GM18870 (cell line): ENCODE results near the gene KIZ.

Experiments
- ATAC-seq: cut with Tn5 transposase; IDR thresholded peaks from one replicate; pipeline ENCODE4 v1.9.1; 2021; ENCODE audit warnings: moderate library complexity; ENCODE audit not compliant: unreplicated experiment

Gene KIZ

DNA sequence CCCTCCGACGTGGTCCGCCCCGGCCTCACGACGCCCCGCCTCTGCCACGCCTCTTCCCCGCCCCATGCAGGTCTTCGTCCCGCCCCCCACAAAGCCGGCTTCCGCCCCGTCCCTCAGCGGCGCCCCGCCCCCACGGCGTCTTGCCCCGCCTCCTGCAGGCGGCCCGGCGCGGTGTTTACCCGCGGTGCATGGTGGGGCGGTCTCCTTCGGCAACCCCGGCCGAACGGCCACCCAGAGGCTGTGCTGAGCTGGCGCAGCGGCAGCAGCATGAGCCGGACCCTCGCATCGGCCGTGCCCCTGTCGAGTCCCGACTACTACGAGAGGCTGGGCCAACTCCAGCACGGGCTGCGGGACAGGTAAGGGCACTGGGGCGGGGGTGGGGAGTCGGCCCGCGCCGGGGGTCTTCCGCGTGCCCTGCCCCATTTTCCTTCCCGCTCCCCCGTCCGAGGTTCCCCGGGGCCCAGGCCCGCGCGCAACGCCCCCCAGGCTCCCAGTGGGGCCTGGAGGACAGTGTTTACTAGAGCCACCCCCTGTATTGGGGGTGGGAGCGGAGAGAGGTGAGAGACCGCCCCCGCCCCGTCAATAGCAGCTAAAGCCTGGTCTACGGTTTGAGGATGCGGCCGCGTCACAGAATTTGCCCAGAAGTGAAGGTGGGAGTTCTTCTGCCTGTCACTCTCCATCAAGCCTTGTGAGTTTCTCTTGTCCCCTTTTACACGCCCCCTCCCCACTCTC, at the start of gene KIZ:
TSS of gene KIZ (plus strand) at position 234 of the 732 bp plus-strand sequence. CDS start at position 268, 34 bp downstream.
- peak; percentile 77 for ATAC-seq

DNA sequence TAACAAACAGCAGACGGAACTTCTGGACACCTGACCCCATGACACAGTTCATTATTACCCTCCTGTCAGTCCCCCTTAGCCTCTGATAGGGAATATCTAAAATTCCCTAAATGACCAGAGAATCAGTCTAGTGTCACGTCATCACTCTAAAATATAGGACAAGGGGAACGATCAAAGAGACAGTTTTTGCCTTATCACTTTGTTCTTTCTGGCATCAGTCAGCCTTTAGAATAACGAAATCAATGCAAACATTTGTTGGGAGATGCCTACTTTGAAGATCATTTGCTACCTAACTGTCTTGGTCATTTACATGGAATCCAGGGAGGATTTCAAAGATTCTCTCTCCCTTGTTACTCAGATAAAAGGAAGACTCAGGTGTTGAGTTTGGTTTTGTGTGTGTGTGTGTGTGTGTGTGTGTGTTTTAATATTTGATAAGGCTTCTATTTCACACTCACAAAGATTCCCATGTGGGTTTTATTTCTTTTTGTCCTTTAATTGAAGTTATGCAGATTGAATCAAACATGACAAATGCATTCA, 48.0 kb upstream of the KIZ start:
- no peak for ATAC-seq

GRCh38 chr20:21082584-21082983, 43.3 kb upstream of the KIZ start:
- no peak for ATAC-seq

DNA sequence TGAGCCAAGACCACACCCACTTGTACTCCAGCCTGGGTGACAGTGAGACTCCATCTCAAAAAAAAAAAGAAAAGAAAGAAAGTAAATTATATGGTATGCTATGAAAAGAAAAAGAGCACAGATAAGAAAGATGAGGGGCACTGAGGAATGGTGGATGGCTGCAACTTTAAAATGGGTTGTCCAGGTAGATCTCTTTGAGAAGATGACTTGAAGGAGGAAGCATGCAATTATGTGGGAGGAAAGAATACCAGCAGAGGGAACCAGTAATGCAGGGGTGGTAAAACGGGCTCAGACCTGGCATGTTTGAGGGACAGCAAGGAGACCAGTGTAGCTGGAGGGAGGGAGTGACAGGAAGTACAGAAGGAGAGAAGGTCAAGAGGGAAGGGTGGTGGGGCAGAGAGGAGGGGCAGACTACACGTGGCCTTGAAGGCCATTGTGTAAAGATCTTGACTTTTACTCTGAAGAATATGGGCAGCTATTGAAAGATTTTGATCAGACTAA, 42.0 kb upstream of the KIZ start:
- ATAC-seq = no peak

- ATAC-seq = no peak
Measured at GRCh38 chr20:21087862-21088540, 37.9 kb upstream of the KIZ start.

GRCh38 chr20:21089391-21089790, 36.5 kb upstream of the KIZ start:
- no peak for ATAC-seq

DNA sequence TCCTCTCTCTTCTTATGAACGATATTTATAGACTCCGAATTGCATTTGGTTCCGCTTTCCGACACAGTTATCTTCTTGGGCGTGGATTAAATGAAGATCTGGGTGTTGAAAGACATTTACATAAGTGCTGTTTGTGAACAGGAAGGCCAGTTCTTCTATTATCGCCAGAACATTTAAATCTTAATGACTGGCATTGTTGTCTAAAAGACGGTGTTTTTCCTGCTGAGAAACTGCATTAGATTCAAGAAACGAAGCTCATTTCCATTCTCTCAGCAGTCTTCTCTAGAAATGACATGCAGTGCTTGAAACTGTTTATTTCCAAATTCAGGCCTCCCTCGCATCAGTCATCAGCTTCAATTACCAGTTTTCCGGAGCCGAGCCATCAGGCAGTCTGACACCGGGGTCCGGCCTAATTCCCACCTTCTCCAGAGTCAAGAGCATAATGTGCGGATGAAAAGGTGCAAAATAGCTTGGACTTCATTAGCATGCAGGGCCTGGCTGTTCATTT, 35.7 kb upstream of the KIZ start:
- no peak for ATAC-seq

GRCh38 chr20:21090721-21091120, 35.2 kb upstream of the KIZ start:
- ATAC-seq = no peak

DNA sequence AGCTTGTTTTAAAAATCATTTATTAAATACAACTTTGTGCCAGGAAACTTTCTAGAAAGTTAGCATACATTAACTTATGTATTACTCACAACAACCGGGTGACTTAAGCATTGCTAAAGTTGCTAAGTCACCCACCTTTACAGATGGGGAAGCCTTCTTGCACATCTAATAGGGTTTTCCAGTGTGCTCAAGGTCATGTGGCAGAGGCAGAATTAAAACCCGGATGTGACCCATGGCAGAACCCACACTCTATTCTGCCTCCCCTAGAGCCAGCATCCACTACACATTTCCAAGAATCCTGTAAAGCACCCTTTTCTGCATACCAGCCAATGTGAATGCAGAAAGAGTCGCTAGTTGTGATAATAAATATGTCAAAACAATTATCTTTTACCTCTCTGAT, 33.1 kb upstream of the KIZ start:
- ATAC-seq = no peak

DNA sequence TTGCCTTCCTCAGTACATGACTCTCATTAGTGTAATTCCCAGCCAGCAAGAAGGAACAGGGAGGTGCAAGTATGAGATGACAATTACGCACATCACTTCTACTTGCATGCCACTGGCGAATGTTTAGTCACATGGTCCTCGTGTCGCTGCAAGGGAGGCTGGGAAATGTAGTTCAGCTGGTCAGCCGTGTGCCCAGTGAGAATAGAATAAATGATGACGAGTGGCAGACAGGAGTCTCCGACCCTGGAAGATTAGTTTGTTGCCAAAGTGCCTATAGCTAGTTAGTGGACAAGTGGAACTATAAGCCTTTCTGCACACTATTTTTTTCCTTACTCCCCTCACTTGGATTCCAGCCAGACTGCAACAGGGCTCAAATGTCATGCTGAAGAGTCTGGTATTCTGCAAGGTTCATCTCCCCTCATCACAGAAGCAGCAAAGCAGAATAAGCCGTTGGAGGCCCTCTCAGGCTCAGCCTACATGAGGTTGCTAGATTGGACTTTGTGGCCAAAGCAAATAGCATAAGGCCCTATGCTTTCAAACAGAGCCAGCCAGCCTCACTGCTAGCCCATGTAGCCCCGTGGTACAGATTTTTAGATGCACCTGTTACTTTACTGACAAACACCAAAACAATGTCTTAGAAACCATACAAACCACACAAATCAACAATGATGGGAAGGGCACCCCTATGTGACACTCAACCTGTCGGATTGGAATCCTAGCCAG, 29.4 kb upstream of the KIZ start:
- ATAC-seq = no peak

DNA sequence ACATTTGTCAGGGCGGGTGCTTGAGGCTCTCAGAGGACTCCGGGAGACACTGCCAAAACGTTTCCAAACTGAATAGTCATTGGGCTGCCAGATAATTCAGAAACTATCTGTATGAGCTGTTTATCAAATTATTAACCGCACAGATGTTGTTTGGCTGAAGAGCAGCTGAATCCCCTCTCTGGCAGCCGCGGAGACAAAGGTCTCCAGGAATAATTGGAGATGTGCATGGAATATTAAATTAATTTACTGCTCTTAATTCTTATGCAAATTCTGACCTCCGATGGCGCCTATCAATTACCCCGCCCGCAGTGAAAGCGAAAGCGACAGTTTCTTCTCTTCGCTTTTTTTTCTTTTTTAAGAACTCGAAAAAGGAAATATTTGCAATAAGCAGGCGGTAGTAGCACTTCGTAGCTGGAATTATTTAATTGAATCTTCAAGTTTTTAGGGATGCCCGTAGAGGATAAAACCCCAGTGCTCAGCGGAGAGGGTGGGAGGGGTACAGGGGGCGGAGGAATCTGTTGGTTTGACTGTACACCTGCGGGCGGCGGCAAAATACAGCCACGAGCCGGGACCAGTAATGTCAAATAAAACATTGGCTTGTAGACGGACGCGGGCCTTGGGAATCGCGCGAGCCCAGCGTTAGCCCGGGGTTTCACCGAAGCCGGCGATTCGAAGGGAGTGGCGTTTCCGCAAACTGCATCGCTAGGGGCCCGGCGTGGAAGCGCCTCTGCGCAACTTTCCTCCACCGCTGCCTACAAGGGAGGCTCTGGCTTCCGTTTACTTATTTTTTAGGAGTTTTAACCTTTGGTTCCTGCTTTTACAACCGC, 25.9 kb upstream of the KIZ start:
- ATAC-seq = no peak

GRCh38 chr20:21100578-21101452, 25.1 kb upstream of the KIZ start:
- ATAC-seq = no peak

DNA sequence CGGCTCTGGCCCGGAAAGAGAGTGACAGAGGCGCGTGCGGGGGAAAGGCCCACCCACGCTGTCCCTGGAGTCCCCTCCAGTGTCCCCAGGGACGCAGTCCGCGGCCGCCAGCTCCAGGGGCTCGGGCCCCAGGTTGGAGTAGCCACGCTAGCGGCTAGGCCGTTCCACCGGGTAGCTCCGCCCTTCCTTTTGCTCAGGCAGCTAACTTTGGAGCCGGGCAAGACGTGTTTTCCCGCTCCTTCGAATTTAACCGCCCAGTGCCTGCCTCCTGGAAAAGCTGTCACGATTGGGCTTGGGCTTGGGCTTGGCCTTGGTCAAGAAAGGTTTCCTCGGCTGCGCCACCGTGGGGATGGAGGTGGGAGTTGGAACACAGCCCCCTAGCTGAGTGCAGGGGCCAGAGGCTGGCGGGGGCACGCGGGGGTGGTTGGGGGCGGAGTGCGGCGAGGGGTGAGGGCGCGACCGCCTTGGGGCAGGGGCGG, 24.4 kb upstream of the KIZ start:
- no peak for ATAC-seq

GRCh38 chr20:21101932-21102575, 23.8 kb upstream of the KIZ start:
- ATAC-seq = no peak

DNA sequence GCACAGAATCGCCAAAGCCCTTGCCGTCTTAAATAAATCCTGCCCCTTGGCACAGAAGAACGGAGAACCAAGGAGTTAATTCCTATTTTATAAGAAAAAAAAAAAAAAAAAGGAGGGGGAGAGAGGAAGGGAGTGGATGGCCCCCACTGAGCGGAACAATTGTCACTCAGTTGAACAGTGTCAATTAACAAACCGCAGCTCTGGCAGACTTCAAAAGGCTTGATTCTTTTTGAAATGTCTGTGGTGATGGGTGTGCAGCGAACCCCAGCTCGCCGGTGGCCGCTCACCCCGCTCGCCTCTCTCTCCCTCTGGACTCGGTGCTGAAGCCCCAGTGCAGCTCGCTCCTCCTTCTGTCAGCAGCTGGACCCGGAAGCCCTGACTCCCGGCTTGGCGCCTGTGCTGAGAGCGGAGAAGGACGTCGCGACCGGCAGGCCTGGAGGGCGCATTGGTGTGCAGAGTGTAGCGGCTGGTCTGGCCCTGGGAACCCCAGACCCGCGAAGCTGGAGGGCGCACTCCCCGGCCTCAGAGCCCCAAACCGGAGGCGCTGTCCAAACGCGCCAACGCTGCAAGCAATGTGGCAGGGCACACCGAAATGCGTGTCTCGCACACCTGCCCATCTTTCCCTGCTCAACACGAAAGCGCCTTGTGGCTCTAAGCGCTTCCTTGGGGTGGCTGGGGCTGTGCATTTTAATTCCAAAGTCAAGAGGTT, 23.1 kb upstream of the KIZ start:
- no peak for ATAC-seq

GRCh38 chr20:21103582-21104465, 22.1 kb upstream of the KIZ start:
- ATAC-seq = no peak

GRCh38 chr20:21104466-21104761, 21.5 kb upstream of the KIZ start:
- ATAC-seq = no peak
